H1 (cell line): ENCODE results near the gene TMEM150B. TPM values are rescaled to one million over a fixed set of nuclear protein-coding genes. Genes with fewer than 3 reads are reported as not detected.

ENCODE experiments used
- CTCF ChIA-PET: fragments of 300-600 bp; sonication (Branson Sonifier 250); formaldehyde crosslinking; loops from one replicate; lab custom pipeline; 2021; ENCODE audit not compliant: partially characterized antibody; lab: Charles Lee
- POLR2A ChIA-PET: fragments of 300-600 bp; sonication (Branson Sonifier 250); formaldehyde crosslinking; loops from one replicate; lab custom pipeline; 2021; ENCODE audit warnings: inconsistent platforms; ENCODE audit not compliant: partially characterized antibody; lab: Charles Lee
- DNase-seq, 2 experiments: peaks; one replicate each; pipeline versions ENCODE4 v3.0.0 to v3.0.0-alpha.2; 2010 to 2022; ENCODE audit warnings: low spot score in 2 of 2, low read depth in 1 of 2, mixed read lengths in 1 of 2
- FAIRE-seq: peaks from 2 replicates; lab custom pipeline; 2011; peaks lifted over from hg19 to GRCh38; lab: Jason Lieb, UNC
- H2AFZ ChIP-seq: 2 replicates; pipeline ENCODE4 v1.8.1; 2012; ENCODE audit warnings: low read length, inconsistent platforms
- H2AK5ac ChIP-seq: 2 replicates; pipeline ENCODE4 v1.6.1; 2013; ENCODE audit warnings: low read depth, low read length
- H2BK120ac ChIP-seq: replicated peaks from 2 replicates; pipeline ENCODE3; 2013; ENCODE audit warnings: low read depth, low read length, inconsistent platforms
- H2BK12ac ChIP-seq: 2 replicates; pipeline ENCODE4 v1.6.1; 2013; ENCODE audit warnings: low read depth, low read length
- H2BK15ac ChIP-seq: 2 replicates; pipeline ENCODE4 v1.6.1; 2013; ENCODE audit warnings: low read length
- H2BK20ac ChIP-seq: 2 replicates; pipeline ENCODE4 v1.6.1; 2013; ENCODE audit warnings: low read length
- H2BK5ac ChIP-seq: 2 replicates; pipeline ENCODE4 v1.6.1; 2013; ENCODE audit warnings: low read depth, low read length
- H3K14ac ChIP-seq: 2 replicates; pipeline ENCODE4 v1.6.1; 2013; ENCODE audit warnings: inconsistent platforms; ENCODE audit not compliant: insufficient read length
- H3K18ac ChIP-seq: 2 replicates; pipeline ENCODE4 v1.6.1; 2013; ENCODE audit warnings: low read length; ENCODE audit errors: extremely low read depth
- H3K23ac ChIP-seq: 2 replicates; pipeline ENCODE4 v1.6.1; 2013; ENCODE audit warnings: inconsistent platforms; ENCODE audit not compliant: insufficient read length
- H3K23me2 ChIP-seq: 2 replicates; pipeline ENCODE4 v1.6.1; 2013; ENCODE audit warnings: low read depth, low read length
- H3K27ac ChIP-seq: 2 replicates; pipeline ENCODE4 v1.6.1; 2011; ENCODE audit warnings: low read depth, low read length, inconsistent platforms
- H3K27me3 ChIP-seq, 4 experiments: replicated peaks in 1 of 4; 1 replicate in 1 of 4; 2 replicates in 3 of 4; pipeline versions ENCODE4 v1.6.1 to v1.8.1; 2011 to 2013; ENCODE audit warnings: low read length in 3 of 4, mild to moderate bottlenecking in 3 of 4, inconsistent platforms in 2 of 4, mixed read lengths in 2 of 4, moderate library complexity in 1 of 4; ENCODE audit not compliant: control insufficient read depth in 3 of 4, insufficient read depth in 3 of 4; ENCODE audit errors: extremely low read depth in 1 of 4
- H3K36me3 ChIP-seq, 4 experiments: 2 replicates each; pipeline versions ENCODE4 v1.6.1 to v1.8.1; 2011 to 2013; ENCODE audit warnings: mild to moderate bottlenecking in 4 of 4, low read length in 3 of 4, moderate library complexity in 2 of 4, control low read depth in 1 of 4, inconsistent platforms in 1 of 4; ENCODE audit not compliant: insufficient read depth in 4 of 4, control insufficient read depth in 2 of 4
- H3K4ac ChIP-seq: replicated peaks from 2 replicates; pipeline ENCODE3; 2013; ENCODE audit warnings: low read length, low read depth, mixed read lengths, inconsistent platforms; ENCODE audit not compliant: insufficient read length
- H3K4me1 ChIP-seq, 4 experiments: replicated peaks in 1 of 4; 1 replicate in 1 of 4; 2 replicates in 3 of 4; pipeline versions ENCODE4 v1.6.1 to v1.8.1; 2011 to 2013; ENCODE audit warnings: low read length in 3 of 4, inconsistent platforms in 2 of 4, mixed read lengths in 1 of 4; ENCODE audit not compliant: insufficient read depth in 4 of 4, control insufficient read depth in 3 of 4
- H3K4me2 ChIP-seq, 2 experiments: 2 replicates each; pipeline versions ENCODE4 v1.6.1 to v1.8.1; 2011 to 2013; ENCODE audit warnings: low read depth in 2 of 2, low read length in 2 of 2, control low read depth in 1 of 2, inconsistent platforms in 1 of 2, mild to moderate bottlenecking in 1 of 2; ENCODE audit not compliant: insufficient read depth in 1 of 2
- H3K4me3 ChIP-seq, 4 experiments: fragments of 200-600, 300-600 bp in 1 of 4; sonication (generic), shearing (Covaris generic), sonication (Bioruptor Twin) in 1 of 4; 2 replicates each; pipeline versions ENCODE4 v1.5.1 to v1.8.1; 2011 to 2016; ENCODE audit warnings: low read length in 4 of 4, low read depth in 3 of 4, control low read depth in 2 of 4, inconsistent platforms in 2 of 4, mild to moderate bottlenecking in 2 of 4, mixed read lengths in 1 of 4, moderate library complexity in 1 of 4; ENCODE audit not compliant: insufficient read depth in 2 of 4; ENCODE audit errors: extremely low read depth in 1 of 4
- H3K56ac ChIP-seq: replicated peaks from 2 replicates; pipeline ENCODE3; 2013; ENCODE audit warnings: low read depth, mild to moderate bottlenecking, mixed read lengths, low read length, inconsistent platforms; ENCODE audit not compliant: insufficient read length
- H3K79me1 ChIP-seq: 2 replicates; pipeline ENCODE4 v1.6.1; 2013; ENCODE audit warnings: low read depth, low read length, control low read depth
- H3K79me2 ChIP-seq, 2 experiments: 2 replicates each; pipeline versions ENCODE4 v1.6.1 to v1.8.1; 2012 to 2013; ENCODE audit warnings: low read length in 2 of 2, mild to moderate bottlenecking in 2 of 2, inconsistent platforms in 1 of 2; ENCODE audit not compliant: insufficient read depth in 2 of 2, control insufficient read depth in 1 of 2
- H3K9ac ChIP-seq, 4 experiments: replicated peaks in 1 of 4; 1 replicate in 1 of 4; 2 replicates in 3 of 4; pipeline versions ENCODE4 v1.6.1 to v1.8.1; 2011 to 2013; ENCODE audit warnings: low read depth in 3 of 4, low read length in 3 of 4, control low read depth in 2 of 4, mild to moderate bottlenecking in 2 of 4, moderate library complexity in 2 of 4, inconsistent platforms in 1 of 4; ENCODE audit errors: extremely low read depth in 1 of 4
- H3K9me3 ChIP-seq, 2 experiments: 2 replicates each; pipeline versions ENCODE4 v1.6.1 to v1.8.1; 2012 to 2013; ENCODE audit warnings: mild to moderate bottlenecking in 2 of 2, moderate library complexity in 2 of 2, control low read depth in 1 of 2, inconsistent platforms in 1 of 2, low read depth in 1 of 2, low read length in 1 of 2, mixed read lengths in 1 of 2; ENCODE audit not compliant: insufficient read depth in 2 of 2
- H4K20me1 ChIP-seq, 2 experiments: replicated peaks in 1 of 2; 2 replicates each; pipeline versions ENCODE3 to v1.8.1; 2011 to 2013; ENCODE audit warnings: inconsistent platforms in 2 of 2, low read length in 2 of 2, mild to moderate bottlenecking in 1 of 2; ENCODE audit not compliant: insufficient read depth in 2 of 2, control insufficient read depth in 1 of 2
- H4K5ac ChIP-seq: 2 replicates; pipeline ENCODE4 v1.6.1; 2013; ENCODE audit warnings: low read length, low read depth, mixed read lengths, inconsistent platforms; ENCODE audit not compliant: insufficient read length
- H4K8ac ChIP-seq: 2 replicates; pipeline ENCODE4 v1.8.0; 2013; ENCODE audit warnings: mild to moderate bottlenecking, moderate library complexity, low read length, inconsistent platforms; ENCODE audit not compliant: insufficient read depth; ENCODE audit errors: extremely low read depth
- H4K91ac ChIP-seq: replicated peaks from 2 replicates; pipeline ENCODE3; 2013; ENCODE audit warnings: low read length, mixed read lengths, inconsistent platforms; ENCODE audit not compliant: insufficient read length
- BACH1 ChIP-seq: IDR thresholded peaks from 2 replicates; pipeline ENCODE4 v1.6.1; 2012; ENCODE audit warnings: low read length, improper control_type of control experiment
- BCL11A ChIP-seq, 2 experiments: IDR thresholded peaks; one replicate each; pipeline ENCODE4 v1.6.1; 2011; ENCODE audit warnings: low read depth in 2 of 2, low read length in 2 of 2, mild to moderate bottlenecking in 2 of 2
- CBX8 ChIP-seq: fragments of 300-800, 300-1000 bp; sonication (generic); IDR thresholded peaks from 2 replicates; pipeline ENCODE4 v1.7.1; 2016; ENCODE audit warnings: low read depth, low read length, borderline replicate concordance
- CREB1 ChIP-seq: IDR thresholded peaks from 2 replicates; pipeline ENCODE4 v1.6.1; 2012; ENCODE audit warnings: inconsistent platforms
- EZH2 ChIP-seq: fragments of 200-600 bp; sonication (generic); IDR thresholded peaks from 2 replicates; pipeline ENCODE4 v1.7.1; 2012; ENCODE audit warnings: low read depth, mild to moderate bottlenecking, moderate library complexity, low read length, inconsistent platforms; ENCODE audit not compliant: severe bottlenecking
- KDM4A ChIP-seq: IDR thresholded peaks from one replicate; pipeline ENCODE4 v1.7.1; 2012; ENCODE audit warnings: low read depth, mild to moderate bottlenecking, moderate library complexity, low read length, inconsistent platforms; ENCODE audit not compliant: severe bottlenecking
- POU5F1 ChIP-seq: IDR thresholded peaks from 2 replicates; pipeline ENCODE4 v1.6.1; 2011; ENCODE audit warnings: low read depth, mild to moderate bottlenecking, low read length, moderate library complexity
- RAD21 ChIP-seq, 2 experiments: IDR thresholded peaks in 1 of 2; conservative IDR thresholded peaks in 1 of 2; 2 replicates each; pipeline ENCODE4 v1.6.1; 2011; ENCODE audit warnings: low read depth in 2 of 2, low read length in 2 of 2, improper control_type of control experiment in 1 of 2, inconsistent platforms in 1 of 2, mild to moderate bottlenecking in 1 of 2, moderate library complexity in 1 of 2
- RFX5 ChIP-seq: IDR thresholded peaks from 2 replicates; pipeline ENCODE4 v1.6.1; 2011; ENCODE audit warnings: low read depth, low read length, improper control_type of control experiment, borderline replicate concordance
- RNF2 ChIP-seq: fragments of 200-900, 300-1000 bp; sonication (generic); IDR thresholded peaks from 2 replicates; pipeline ENCODE4 v1.7.1; 2016; ENCODE audit warnings: borderline replicate concordance, low read depth, mild to moderate bottlenecking, antibody characterized with exemption, low read length; ENCODE audit not compliant: poor library complexity, severe bottlenecking; ENCODE audit errors: missing control alignments
- SRF ChIP-seq: IDR thresholded peaks from 2 replicates; pipeline ENCODE4 v1.6.1; 2011; ENCODE audit warnings: mild to moderate bottlenecking, low read depth, low read length, moderate library complexity
- whole genome bisulfite sequencing, 2 experiments: shearing (Covaris generic) in 1 of 2; methylation state at CpG; one replicate each; pipeline versions ENCODE4 v1.1.6 to v1.1.7; 2013 to 2015; ENCODE audit warnings: low lambda C conversion rate in 2 of 2, mixed read lengths in 2 of 2, inconsistent platforms in 1 of 2, low coverage in 1 of 2, missing lambda C conversion rate in 1 of 2; ENCODE audit not compliant: insufficient replicate concordance in 2 of 2, insufficient coverage in 1 of 2, insufficient read length in 1 of 2; ENCODE audit errors: extremely low coverage in 1 of 2, missing lambda C conversion rate in 1 of 2; 5-methylcytosine and 5-hydroxymethylcytosine counted together
- polyA plus RNA-seq, 7 experiments: library from polyadenylated mRNA; depleted of rRNA in 3 of 7; stranded (reverse) in 5 of 7; unstranded in 2 of 7; fragments of >200 nt in 5 of 7; fragments of 200-250 nt in 2 of 7; gene quantifications; 1 replicate in 5 of 7; 2 replicates in 1 of 7; 4 replicates in 1 of 7; pipeline versions ENCODE4 v1.2.1 to v1.2.3, GENCODE V29; 2011 to 2013; ENCODE audit warnings: missing spikeins in 2 of 7, mixed read lengths in 2 of 7
- total RNA-seq: library from RNA; stranded (reverse); fragmentation: NEBNext Ultra II Directional; extraction: Animal tissue kit (Norgen Biotek cat#: 25700); gene quantifications from 2 replicates; pipeline ENCODE4 v1.2.1, GENCODE V29; 2021

TMEM150B gene
- total and polyA plus RNA-seq, 2 of the 8 experiments (the other 6 are each of a cell fraction or from before 2014, with no cell fraction given) = 0.41 to 0.91 TPM

- Histone ChIP-seq H2BK20ac (no peak overlapping the region), H3K4me3 (no peak overlapping the region), H3K4me1 (peaks cover 0 to 10% (median 8%) of the 10 kb centered on the region in 4 experiments; a peak in 6 of 7 replicates), H3K27ac (no peak overlapping the region), H2AFZ (no peak overlapping the region), H3K23me2 (no peaks in the 10 kb centered on the region), H3K79me1 (no peaks in the 10 kb centered on the region), H3K23ac (no peak overlapping the region), H3K27me3 (peaks cover 0 to 11% (median 7%) of the 10 kb centered on the region in 4 experiments; a peak in 4 of 7 replicates), H3K14ac (no peak overlapping the region), H4K8ac (peak overlapping the region; percentile 96), H2AK5ac (peak overlapping the region; percentile 82; the same call in 1 of the 2 replicates), H2BK5ac (no peak overlapping the region; the same call in 1 of the 2 replicates), H3K4me2 (no peak overlapping the region), H3K9me3 (no peaks in the 10 kb centered on the region), H4K5ac (peak overlapping the region; percentile 15), H2BK15ac (peak overlapping the region; percentile 72; the same call in 1 of the 2 replicates), H3K9ac (no peak overlapping the region), H3K36me3 (no peaks in the 10 kb centered on the region), H2BK120ac (no peak overlapping the region), H3K79me2 (no peaks in the 10 kb centered on the region), H2BK12ac (peak overlapping the region; percentile 50; the same call in 1 of the 2 replicates), H3K56ac (no peak overlapping the region), H4K91ac (no peak overlapping the region), H3K18ac (no peak overlapping the region; the same call in 1 of the 2 replicates), H4K20me1 (no peaks in the 10 kb centered on the region), H3K4ac (no peak overlapping the region)
- ChIA-PET POLR2A (interaction anchor here (0.6 to 6.1 kb wide), 16 partner anchors 10 to 45 kb away, joined by 3 to 30 read pairs (median 4); partner anchors contain the start of genes KMT5C, TMEM190, TMEM238 and UBE2S), CTCF (interaction anchor here (0.7 to 2.5 kb wide), 4 partner anchors 10 to 217 kb away, joined by 3 to 11 read pairs (median 4); no protein-coding TSS in a partner anchor)
- FAIRE-seq = no peak
- 86% methylated on average over 21 of the region's 38 CpGs; no CpG with 5 or more reads in 1 of the 2 experiments for WGBS, 2 experiments
- no peak for DNase-seq
- TF ChIP-seq POU5F1 = no peak
- no peak for TF ChIP-seq CREB1
- TF ChIP-seq RAD21 (IDR thresholded peaks at IDR 0.05 in 1 of 2, conservative IDR thresholded peaks at IDR 0.05 in 1 of 2; ENCODE audit: low read depth in 2 of 2, low read length in 2 of 2) = no peak
- no peak for TF ChIP-seq BACH1
- no peak for TF ChIP-seq EZH2
- TF ChIP-seq CBX8 = no peak
- TF ChIP-seq RNF2 = no peak
- TF ChIP-seq RFX5 = no peak
- TF ChIP-seq BCL11A (IDR thresholded peaks at IDR 0.05; ENCODE audit: low read depth in 2 of 2, low read length in 2 of 2) = no peak
- no peak for TF ChIP-seq SRF
- no peak for TF ChIP-seq KDM4A
These were observed 37.2 kb upstream of the TMEM150B start for GRCh38 chr19:55362174-55362989.
